SK-N-MC (cell line): ENCODE measurements around the gene HBA1.

Experiments used
- DNase-seq: peaks from one replicate; pipeline ENCODE4 v3.0.0-alpha.2; 2011; ENCODE audit warnings: low read depth, low spot score
- H3K27ac ChIP-seq: fragments of 200-600 bp; sonication (generic); 2 replicates; pipeline ENCODE4 v1.5.1; 2016; ENCODE audit warnings: mixed run types
- H3K36me3 ChIP-seq: fragments of 200-600 bp; sonication (generic); 2 replicates; pipeline ENCODE4 v1.6.1; 2017; ENCODE audit warnings: antibody characterized with exemption, low read length, mixed read lengths; ENCODE audit not compliant: insufficient read depth
- H3K4me3 ChIP-seq: fragments of 200-600 bp; sonication (generic); 2 replicates; pipeline ENCODE4 v1.5.1; 2016
- H3K9ac ChIP-seq: fragments of 200-600 bp; sonication (generic); 2 replicates; pipeline ENCODE4 v1.8.0; 2017; ENCODE audit warnings: mixed run types, mixed read lengths; ENCODE audit not compliant: insufficient read length
- H3K9me3 ChIP-seq: fragments of 200-600 bp; sonication (generic); 2 replicates; pipeline ENCODE4 v1.6.1; 2017; ENCODE audit warnings: low read depth, mild to moderate bottlenecking, antibody characterized with exemption, low read length, moderate library complexity, mixed read lengths
- EZH2 ChIP-seq: fragments of 200-600 bp; sonication (generic); IDR thresholded peaks from one replicate; pipeline ENCODE4 v1.6.1; 2017; ENCODE audit warnings: antibody characterized with exemption
- FOXP2 ChIP-seq: optimal IDR thresholded peaks from 2 replicates; pipeline ENCODE3; 2011; ENCODE audit warnings: mild to moderate bottlenecking, moderate library complexity; ENCODE audit not compliant: insufficient read depth; ENCODE audit errors: extremely low read length, control extremely low read depth
- POLR2AphosphoS5 ChIP-seq: IDR thresholded peaks from 2 replicates; pipeline ENCODE4 v1.6.1; 2012; ENCODE audit warnings: mild to moderate bottlenecking, low read depth, low read length, borderline replicate concordance

The HBA1 gene

GRCh38 chr16:180681-181564 is 4.4 kb downstream of the HBA1 start:
- H3K9ac ChIP-seq, result peak overlapping the region; percentile 51
- peak overlapping the region; percentile 81 for H3K4me3 ChIP-seq

GRCh38 chr16:181565-182021 is 5.1 kb downstream of the HBA1 start:
- DNase-seq, result no peak
- no peak overlapping the region for H3K4me3 ChIP-seq
- TF ChIP-seq FOXP2 (no peak), POLR2AphosphoS5 (0 out of 2 replicates have a peak, but pooled peaks have one; percentile 57)

More at GRCh38 chr16:180681-181564, 4.4 kb downstream of the HBA1 start:
- no peak for TF ChIP-seq FOXP2
- no peak for TF ChIP-seq EZH2
- no peak for TF ChIP-seq POLR2AphosphoS5
- DNase-seq, result no peak
- Histone ChIP-seq H3K27ac (no peak overlapping the region), H3K9me3 (no peaks in the 10 kb centered on the region), H3K36me3 (no peaks in the 10 kb centered on the region)

GRCh38 chr16:183005-183404 is 6.5 kb downstream of the HBA1 start:
- no peak for DNase-seq
- TF ChIP-seq FOXP2 (no peak), POLR2AphosphoS5 (peak; percentile 37; the same call in 1 of the 2 replicates)
- H3K4me3 ChIP-seq, result no peak overlapping the region
- no peak overlapping the region for H3K9ac ChIP-seq
- no peaks in the 10 kb centered on the region for H3K9me3 ChIP-seq
- peaks cover 8% of the 10 kb centered on the region; the same call in 1 of the 2 replicates for H3K36me3 ChIP-seq
- H3K27ac ChIP-seq, result no peak overlapping the region

More at GRCh38 chr16:181565-182021, 5.1 kb downstream of the HBA1 start:
- Histone ChIP-seq H3K9me3 (no peaks in the 10 kb centered on the region), H3K36me3 (no peaks in the 10 kb centered on the region), H3K27ac (no peak overlapping the region), H3K9ac (no peak overlapping the region)

- TF ChIP-seq FOXP2, result no peak
- H3K4me3 ChIP-seq, result no peak overlapping the region
- 0 out of 2 replicates have a peak overlapping the region, but pooled peaks have one; percentile 36 for H3K27ac ChIP-seq
- H3K9ac ChIP-seq, result no peak overlapping the region
- peaks cover 27% of the 10 kb centered on the region for H3K36me3 ChIP-seq
- H3K9me3 ChIP-seq, result no peaks in the 10 kb centered on the region
- DNase-seq, result no peak
These were observed 8.7 kb downstream of the HBA1 start for GRCh38 chr16:185213-185612.

GRCh38 chr16:185691-186090 is 9.2 kb downstream of the HBA1 start:
- Histone ChIP-seq H3K4me3 (no peak overlapping the region), H3K36me3 (peaks cover 32% of the 10 kb centered on the region), H3K9ac (no peak overlapping the region), H3K9me3 (no peaks in the 10 kb centered on the region), H3K27ac (no peak overlapping the region)
- no peak for TF ChIP-seq EZH2
- no peak for TF ChIP-seq POLR2AphosphoS5
- no peak for TF ChIP-seq FOXP2
- DNase-seq, result no peak

- no peak overlapping the region for H3K9ac ChIP-seq
- no peak for DNase-seq
- peaks cover 48% of the 10 kb centered on the region for H3K36me3 ChIP-seq
- H3K9me3 ChIP-seq, result no peaks in the 10 kb centered on the region
- TF ChIP-seq FOXP2, result no peak
- no peak for TF ChIP-seq POLR2AphosphoS5
- TF ChIP-seq EZH2, result no peak
- H3K27ac ChIP-seq, result no peak overlapping the region; the same call in 1 of the 2 replicates
- no peak overlapping the region for H3K4me3 ChIP-seq
These were observed 10.8 kb downstream of the HBA1 start for GRCh38 chr16:187330-187729.

- Histone ChIP-seq H3K27ac (no peak overlapping the region), H3K36me3 (peaks cover 61% of the 10 kb centered on the region)
- no peak for DNase-seq
These were observed 12.2 kb downstream of the HBA1 start for GRCh38 chr16:188674-189073.

GRCh38 chr16:189604-190186 is 13.2 kb downstream of the HBA1 start:
- TF ChIP-seq EZH2 (no peak), POLR2AphosphoS5 (no peak), FOXP2 (no peak)
- Histone ChIP-seq H3K9me3 (no peaks in the 10 kb centered on the region), H3K27ac (no peak overlapping the region), H3K36me3 (peaks cover 72% of the 10 kb centered on the region), H3K4me3 (no peak overlapping the region), H3K9ac (no peak overlapping the region)
- no peak for DNase-seq

More at GRCh38 chr16:188674-189073, 12.2 kb downstream of the HBA1 start:
- Histone ChIP-seq H3K9me3 (no peaks in the 10 kb centered on the region), H3K9ac (no peak overlapping the region), H3K4me3 (no peak overlapping the region)
- TF ChIP-seq EZH2, result no peak
- no peak for TF ChIP-seq POLR2AphosphoS5
- no peak for TF ChIP-seq FOXP2
